Smooth muscle cell (in vitro differentiated cells): ENCODE results near the gene CGRRF1. TPM values are rescaled to one million over a fixed set of nuclear protein-coding genes. Genes with fewer than 3 reads are reported as not detected.
A peak's percentile ranks its signal among the peaks of the same experiment; 100 is the strongest.

Experiments used
- DNase-seq: peaks from one replicate; lab custom pipeline; 2025; ENCODE audit not compliant: unreplicated experiment; lab: John Stamatoyannopoulos, UW
- H2AFZ ChIP-seq: fragments of 200-600 bp; sonication (generic); 2 replicates; pipeline ENCODE4 v1.6.0; 2016; ENCODE audit warnings: antibody characterized with exemption, low read depth, mild to moderate bottlenecking
- H3F3A ChIP-seq: fragments of 200-600 bp; sonication (generic); 2 replicates; pipeline ENCODE4 v1.6.0; 2017; ENCODE audit warnings: antibody characterized with exemption, low read depth
- H3K27ac ChIP-seq: fragments of 200-600 bp; sonication (generic); 2 replicates; pipeline ENCODE4 v1.5.1; 2016; ENCODE audit warnings: low read depth, mild to moderate bottlenecking
- H3K27me3 ChIP-seq: fragments of 200-600 bp; sonication (generic); 2 replicates; pipeline ENCODE4 v1.6.1; 2016; ENCODE audit warnings: low read depth, mild to moderate bottlenecking
- H3K36me3 ChIP-seq: fragments of 200-600 bp; sonication (generic); 2 replicates; pipeline ENCODE4 v1.5.1; 2016; ENCODE audit warnings: low read depth
- H3K4me1 ChIP-seq: fragments of 200-600 bp; sonication (generic); 2 replicates; pipeline ENCODE4 v1.5.1; 2016; ENCODE audit warnings: low read depth
- H3K4me2 ChIP-seq: fragments of 200-600 bp; sonication (generic); 2 replicates; pipeline ENCODE4 v1.6.0; 2016; ENCODE audit warnings: mild to moderate bottlenecking
- H3K4me3 ChIP-seq: fragments of 200-600 bp; sonication (generic); 2 replicates; pipeline ENCODE4 v1.5.1; 2016; ENCODE audit warnings: mild to moderate bottlenecking
- H3K79me2 ChIP-seq: fragments of 200-600 bp; sonication (generic); 2 replicates; pipeline ENCODE4 v1.6.0; 2016; ENCODE audit warnings: low read depth, mild to moderate bottlenecking
- H3K9ac ChIP-seq: fragments of 200-600 bp; sonication (generic); 2 replicates; pipeline ENCODE4 v1.6.0; 2016; ENCODE audit warnings: low read depth
- H3K9me3 ChIP-seq: fragments of 200-600 bp; sonication (generic); replicated peaks from 2 replicates; pipeline ENCODE4 v1.5.1; 2016; ENCODE audit warnings: low read depth
- H4K20me1 ChIP-seq: fragments of 200-600 bp; sonication (generic); 2 replicates; pipeline ENCODE4 v1.6.0; 2016; ENCODE audit warnings: low read depth
- CTCF ChIP-seq: fragments of 200-600 bp; sonication (generic); IDR thresholded peaks from 2 replicates; pipeline ENCODE4 v1.5.1; 2017; ENCODE audit warnings: borderline replicate concordance, mild to moderate bottlenecking, antibody characterized with exemption; ENCODE audit not compliant: insufficient read depth, poor library complexity, severe bottlenecking
- WGBS: methylation state at CpG from one replicate; pipeline ENCODE4 v1.1.7; 2016; ENCODE audit warnings: low lambda C conversion rate; 5-methylcytosine and 5-hydroxymethylcytosine counted together
- polyA plus RNA-seq: library from polyadenylated mRNA; unstranded; fragments of >200 nt; fragmentation: Nextera tagmentation; extraction: Ambion mirVana; gene quantifications from 2 replicates; pipeline ENCODE4 v1.2.1, GENCODE V29; 2016
- total RNA-seq: library from RNA; depleted of rRNA; stranded (reverse); fragments of >200 nt; gene quantifications from 2 replicates; pipeline ENCODE4 v1.2.3, GENCODE V29; 2014

CGRRF1 gene
- total and polyA plus RNA-seq, 2 experiments from 2014 or later, result 20.7 to 30.6 TPM

GRCh38 chr14:54565785-54566409 lies 56.2 kb downstream of the CGRRF1 start:
- Histone ChIP-seq H2AFZ (peak overlapping the region; percentile 6), H3K27me3 (no peaks in the 10 kb centered on the region), H3K4me2 (peak overlapping the region; percentile 87), H3F3A (peaks cover 8% of the 10 kb centered on the region), H3K4me1 (peaks cover 10% of the 10 kb centered on the region), H4K20me1 (peaks cover 38% of the 10 kb centered on the region), H3K9ac (peak overlapping the region; percentile 92), H3K4me3 (peak overlapping the region; percentile 87), H3K79me2 (peaks cover 36% of the 10 kb centered on the region), H3K9me3 (no peaks in the 10 kb centered on the region), H3K36me3 (no peaks in the 10 kb centered on the region), H3K27ac (peak overlapping the region; percentile 93)
- no peak for TF ChIP-seq CTCF
- under 1% methylated on average over 40 of the region's 73 CpGs for WGBS
- peak; percentile 80 for DNase-seq

- peaks cover 43% of the 10 kb centered on the region for H3K79me2 ChIP-seq
- TF ChIP-seq CTCF, result no peak
- peaks cover 8% of the 10 kb centered on the region for H3F3A ChIP-seq
- peak within 1 kb of the TSS; percentile 93 for H3K27ac ChIP-seq
- H2AFZ ChIP-seq, result no peak within 1 kb of the TSS
- peaks cover 42% of the 10 kb centered on the region for H4K20me1 ChIP-seq
- peaks cover 10% of the 10 kb centered on the region for H3K4me1 ChIP-seq
- DNase-seq, result peak; percentile 53
- under 1% methylated on average over 78 of the region's 91 CpGs for WGBS
- no peaks in the 10 kb centered on the region for H3K9me3 ChIP-seq
- H3K9ac ChIP-seq, result peak within 1 kb of the TSS; percentile 92
- H3K27me3 ChIP-seq, result no peaks in the 10 kb centered on the region
- no peaks in the 10 kb centered on the region for H3K36me3 ChIP-seq
- peak within 1 kb of the TSS; percentile 87 for H3K4me2 ChIP-seq
- H3K4me3 ChIP-seq, result peak within 1 kb of the TSS; percentile 87
These were observed 56.9 kb downstream of the CGRRF1 start, which contains the start of gene SAMD4A for GRCh38 chr14:54566410-54567223. SAMD4A (plus strand) TSS chr14:54567128; CDS start chr14:54567917, 789 bp downstream.

- Histone ChIP-seq H3F3A (peaks cover 8% of the 10 kb centered on the region), H3K4me3 (peak overlapping the region; percentile 87), H3K36me3 (no peaks in the 10 kb centered on the region), H3K4me1 (peaks cover 10% of the 10 kb centered on the region), H3K9me3 (no peaks in the 10 kb centered on the region), H3K27ac (peak overlapping the region; percentile 93), H2AFZ (no peak overlapping the region), H3K4me2 (peak overlapping the region; percentile 87), H4K20me1 (peaks cover 42% of the 10 kb centered on the region), H3K9ac (peak overlapping the region; percentile 92), H3K79me2 (peaks cover 49% of the 10 kb centered on the region), H3K27me3 (no peaks in the 10 kb centered on the region)
- no peak for TF ChIP-seq CTCF
- DNase-seq, result no peak
- 0% methylated on average over 29 of the region's 31 CpGs for WGBS
These were observed 57.5 kb downstream of the CGRRF1 start for GRCh38 chr14:54567224-54567638.
